Neural cell (in vitro differentiated cells): ENCODE measurements around the gene CPB1. TPM values are rescaled to one million over a fixed set of nuclear protein-coding genes. Genes with fewer than 3 reads are reported as not detected.

ENCODE experiments used
- H2AFZ ChIP-seq: fragments of 200-600, 300-800 bp; sonication (generic), shearing (Covaris generic); 2 replicates; pipeline ENCODE4 v1.6.0; 2014; ENCODE audit warnings: low read depth, mild to moderate bottlenecking, antibody characterized with exemption, low read length, moderate library complexity
- H3F3A ChIP-seq: fragments of 200-600 bp; shearing (Covaris generic); 2 replicates; pipeline ENCODE4 v1.6.1; 2016; ENCODE audit warnings: mild to moderate bottlenecking, moderate library complexity, mixed read lengths, antibody characterized with exemption, low read length; ENCODE audit not compliant: insufficient read depth, poor library complexity, severe bottlenecking
- H3K27ac ChIP-seq: fragments of 200-600, 300-800 bp; sonication (generic), shearing (Covaris generic); 2 replicates; pipeline ENCODE4 v1.5.1; 2014; ENCODE audit warnings: mild to moderate bottlenecking, low read length, moderate library complexity
- H3K27me3 ChIP-seq: fragments of 300-800, 200-600 bp; sonication (generic), shearing (Covaris generic); 2 replicates; pipeline ENCODE4 v1.6.0; 2014; ENCODE audit warnings: mild to moderate bottlenecking, low read depth, low read length, moderate library complexity; ENCODE audit not compliant: insufficient read depth
- H3K36me3 ChIP-seq: fragments of 300-800, 200-600 bp; sonication (generic), shearing (Covaris generic); 2 replicates; pipeline ENCODE4 v1.5.1; 2014; ENCODE audit warnings: mild to moderate bottlenecking, antibody characterized with exemption, low read length, moderate library complexity; ENCODE audit not compliant: insufficient read depth
- H3K4me2 ChIP-seq: fragments of 300-800, 200-600 bp; sonication (generic), shearing (Covaris generic); 2 replicates; pipeline ENCODE4 v1.6.0; 2014; ENCODE audit warnings: mild to moderate bottlenecking, low read length
- H3K4me3 ChIP-seq: fragments of 300-800, 200-600 bp; sonication (generic), shearing (Covaris generic); 2 replicates; pipeline ENCODE4 v1.5.1; 2014; ENCODE audit warnings: mild to moderate bottlenecking, low read length, moderate library complexity
- H3K79me2 ChIP-seq: fragments of 200-600 bp; shearing (Covaris generic); replicated peaks from 2 replicates; pipeline ENCODE4 v1.6.0; 2014; ENCODE audit warnings: mild to moderate bottlenecking, low read length, moderate library complexity; ENCODE audit not compliant: insufficient read depth
- H3K9ac ChIP-seq: fragments of 300-800, 200-600 bp; sonication (generic), shearing (Covaris generic); 2 replicates; pipeline ENCODE4 v1.6.1; 2016; ENCODE audit warnings: mild to moderate bottlenecking, low read length, mixed read lengths
- H3K9me2 ChIP-seq: fragments of 200-600 bp; shearing (Covaris generic); 2 replicates; pipeline ENCODE4 v1.6.1; 2016; ENCODE audit warnings: mild to moderate bottlenecking, low read length, mixed read lengths; ENCODE audit not compliant: insufficient read depth
- H3K9me3 ChIP-seq: fragments of 200-600, 300-800 bp; sonication (generic), shearing (Covaris generic); 2 replicates; pipeline ENCODE4 v1.6.1; 2016; ENCODE audit warnings: mild to moderate bottlenecking, mixed run types, low read length, moderate library complexity, mixed read lengths
- H4K20me1 ChIP-seq: fragments of 200-600 bp; shearing (Covaris generic); 2 replicates; pipeline ENCODE4 v1.6.1; 2016; ENCODE audit warnings: mild to moderate bottlenecking, mixed run types; ENCODE audit not compliant: insufficient read depth
- CTCF ChIP-seq: fragments of 450-650 bp; IDR thresholded peaks from 2 replicates; pipeline ENCODE4 v1.5.1; 2014; ENCODE audit warnings: antibody characterized with exemption, mild to moderate bottlenecking, moderate library complexity; ENCODE audit not compliant: poor library complexity, severe bottlenecking
- EP300 ChIP-seq: fragments of 450-650 bp; conservative IDR thresholded peaks from 2 replicates; pipeline ENCODE4 v1.6.1; 2014; ENCODE audit warnings: antibody characterized with exemption, mild to moderate bottlenecking, moderate library complexity; ENCODE audit not compliant: poor library complexity, severe bottlenecking
- EZH2 ChIP-seq: fragments of 200-600, 300-800 bp; shearing (Covaris generic), sonication (generic); IDR thresholded peaks from 2 replicates; pipeline ENCODE4 v1.6.1; 2014; ENCODE audit warnings: antibody characterized with exemption, low read length, borderline replicate concordance, mild to moderate bottlenecking; ENCODE audit not compliant: insufficient read depth, poor library complexity, severe bottlenecking
- MXI1 ChIP-seq: fragments of 450-650 bp; conservative IDR thresholded peaks from 2 replicates; pipeline ENCODE4 v1.6.1; 2014; ENCODE audit warnings: antibody characterized with exemption, mild to moderate bottlenecking; ENCODE audit not compliant: poor library complexity, severe bottlenecking
- POLR2AphosphoS5 ChIP-seq: IDR thresholded peaks from 2 replicates; pipeline ENCODE4 v1.6.1; 2012
- RAD21 ChIP-seq: fragments of 450-650 bp; conservative IDR thresholded peaks from 2 replicates; pipeline ENCODE4 v1.6.1; 2014; ENCODE audit warnings: antibody characterized with exemption, mild to moderate bottlenecking, moderate library complexity
- REST ChIP-seq: IDR thresholded peaks from 2 replicates; pipeline ENCODE4 v1.6.1; 2012; ENCODE audit warnings: borderline replicate concordance
- SMC3 ChIP-seq: fragments of 450-650 bp; conservative IDR thresholded peaks from 2 replicates; pipeline ENCODE4 v1.6.1; 2014; ENCODE audit warnings: antibody characterized with exemption, mild to moderate bottlenecking, moderate library complexity; ENCODE audit not compliant: poor library complexity
- TAF1 ChIP-seq: IDR thresholded peaks from 2 replicates; pipeline ENCODE4 v1.6.1; 2012; ENCODE audit warnings: low read depth
- polyA plus RNA-seq: library from polyadenylated mRNA; depleted of rRNA; stranded (reverse); fragments of >200 nt; gene quantifications from 2 replicates; pipeline ENCODE4 v1.2.3, GENCODE V29; 2014

The CPB1 gene
- polyA plus RNA-seq, 1 donor from 2014 or later, result 0.19 TPM

GRCh38 chr3:148879256-148879655, 51.6 kb downstream of the CPB1 start:
- Histone ChIP-seq H3K4me3 (no peak overlapping the region), H3K79me2 (no peaks in the 10 kb centered on the region), H3K9me3 (no peaks in the 10 kb centered on the region), H3K9ac (no peak overlapping the region), H3K4me2 (no peak overlapping the region), H3K9me2 (no peaks in the 10 kb centered on the region), H4K20me1 (no peaks in the 10 kb centered on the region), H3K27me3 (no peaks in the 10 kb centered on the region), H2AFZ (no peak overlapping the region), H3K27ac (no peak overlapping the region), H3F3A (no peaks in the 10 kb centered on the region), H3K36me3 (no peaks in the 10 kb centered on the region)
- TF ChIP-seq MXI1 (no peak), RAD21 (no peak)

GRCh38 chr3:148880681-148881080, 53.1 kb downstream of the CPB1 start:
- H3K9ac ChIP-seq, result no peak overlapping the region
- H3K4me3 ChIP-seq, result no peak overlapping the region
- no peaks in the 10 kb centered on the region for H4K20me1 ChIP-seq
- H3K9me2 ChIP-seq, result no peaks in the 10 kb centered on the region
- no peaks in the 10 kb centered on the region for H3K36me3 ChIP-seq
- no peak overlapping the region for H2AFZ ChIP-seq
- no peak overlapping the region for H3K4me2 ChIP-seq
- TF ChIP-seq EZH2 (no peak), TAF1 (no peak), RAD21 (peak; percentile 14), REST (no peak)
- H3K27me3 ChIP-seq, result no peaks in the 10 kb centered on the region
- H3F3A ChIP-seq, result no peaks in the 10 kb centered on the region
- no peaks in the 10 kb centered on the region for H3K9me3 ChIP-seq
- no peaks in the 10 kb centered on the region for H3K79me2 ChIP-seq
- no peak overlapping the region for H3K27ac ChIP-seq

GRCh38 chr3:148881286-148881685, 53.7 kb downstream of the CPB1 start:
- Histone ChIP-seq H4K20me1 (no peaks in the 10 kb centered on the region), H3K27ac (no peak overlapping the region), H3F3A (no peaks in the 10 kb centered on the region), H3K9me3 (no peaks in the 10 kb centered on the region), H3K9me2 (no peaks in the 10 kb centered on the region), H3K9ac (no peak overlapping the region), H3K4me3 (no peak overlapping the region), H3K79me2 (no peaks in the 10 kb centered on the region), H2AFZ (no peak overlapping the region), H3K27me3 (no peaks in the 10 kb centered on the region), H3K36me3 (no peaks in the 10 kb centered on the region), H3K4me2 (no peak overlapping the region)
- TF ChIP-seq SMC3, result no peak
- no peak for TF ChIP-seq MXI1
- TF ChIP-seq CTCF, result no peak
- no peak for TF ChIP-seq TAF1
- no peak for TF ChIP-seq EP300
- TF ChIP-seq EZH2, result no peak
- no peak for TF ChIP-seq RAD21
- no peak for TF ChIP-seq POLR2AphosphoS5
- no peak for TF ChIP-seq REST
